B cell (primary cell): ENCODE measurements around the gene LRRIQ4. TPM values are rescaled to one million over a fixed set of nuclear protein-coding genes. Genes with fewer than 3 reads are reported as not detected.

ENCODE experiments used
- ATAC-seq: fragments of 200-7000 bp; cut with Tn5 transposase; one replicate; pipeline ENCODE4 v1.10.0; 2021; ENCODE audit warnings: low read depth, mild to moderate bottlenecking, moderate number of reproducible peaks, moderate library complexity
- CTCF ChIA-PET: fragments of 350-600 bp; sonication (Branson Sonifier 250); formaldehyde crosslinking; loops from one replicate; lab custom pipeline; 2021; ENCODE audit warnings: antibody characterized with exemption, inconsistent platforms; lab: Charles Lee
- POLR2A ChIA-PET: fragments of 350-600 bp; sonication (Branson Sonifier 250); formaldehyde crosslinking; loops from one replicate; lab custom pipeline; 2021; ENCODE audit warnings: antibody characterized with exemption; lab: Charles Lee
- DNase-seq: peaks from one replicate; pipeline ENCODE4 v3.0.0; 2013
- H2AFZ ChIP-seq: 2 replicates; pipeline ENCODE4 v1.6.1; 2012; ENCODE audit warnings: mild to moderate bottlenecking, low read depth, low read length; ENCODE audit not compliant: insufficient read depth, poor library complexity, severe bottlenecking
- H3K27ac ChIP-seq, 2 donors: 1 replicate in 1 of 2; 2 replicates in 1 of 2; pipeline ENCODE4 v1.5.1; 2012 to 2013; ENCODE audit warnings: low read length in 2 of 2, mild to moderate bottlenecking in 2 of 2, moderate library complexity in 1 of 2
- H3K27me3 ChIP-seq, 4 experiments: fragments of 200-600 bp in 1 of 4; sonication (generic) in 1 of 4; replicated peaks in 1 of 4; 1 replicate in 2 of 4; 2 replicates in 2 of 4; pipeline versions ENCODE4 v1.6.1 to v1.7.0; 2013 to 2016; ENCODE audit warnings: low read length in 3 of 4, mild to moderate bottlenecking in 2 of 4, mixed read lengths in 1 of 4, moderate library complexity in 1 of 4; ENCODE audit not compliant: insufficient read depth in 4 of 4, control insufficient read depth in 3 of 4; ENCODE audit errors: control extremely low read depth in 1 of 4
- H3K36me3 ChIP-seq, 2 experiments: replicated peaks in 1 of 2; 1 replicate in 1 of 2; 2 replicates in 1 of 2; pipeline versions ENCODE4 v1.6.1 to v1.7.1; 2013; ENCODE audit warnings: low read length in 1 of 2; ENCODE audit not compliant: insufficient read depth in 2 of 2, control insufficient read depth in 1 of 2; ENCODE audit errors: control extremely low read depth in 1 of 2, extremely low read depth in 1 of 2
- H3K4me1 ChIP-seq, 2 donors: fragments of 200-600 bp in 1 of 2; sonication (generic) in 1 of 2; 1 replicate in 1 of 2; 2 replicates in 1 of 2; pipeline versions ENCODE4 v1.5.1 to v1.6.1; 2013 to 2017; ENCODE audit warnings: low read length in 2 of 2; ENCODE audit not compliant: control insufficient read depth in 2 of 2, insufficient read depth in 2 of 2
- H3K4me2 ChIP-seq: replicated peaks from 2 replicates; pipeline ENCODE3; 2012; ENCODE audit warnings: mild to moderate bottlenecking, low read depth, low read length; ENCODE audit not compliant: poor library complexity, severe bottlenecking
- H3K4me3 ChIP-seq, 5 experiments: fragments of 200-600 bp in 1 of 5; sonication (generic) in 1 of 5; 1 replicate in 3 of 5; 2 replicates in 2 of 5; pipeline versions ENCODE4 v1.5.1 to v1.7.0; 2011 to 2016; ENCODE audit warnings: low read length in 4 of 5, mild to moderate bottlenecking in 4 of 5, low read depth in 2 of 5, control low read depth in 1 of 5, moderate library complexity in 1 of 5; ENCODE audit not compliant: insufficient read depth in 1 of 5; ENCODE audit errors: control extremely low read depth in 1 of 5, extremely low read depth in 1 of 5
- H3K79me2 ChIP-seq: fragments of 200-600 bp; sonication (generic); one replicate; pipeline ENCODE4 v1.6.0; 2016; ENCODE audit warnings: low read length; ENCODE audit not compliant: control insufficient read depth, insufficient read depth
- H3K9ac ChIP-seq: fragments of 200-600 bp; sonication (generic); 2 replicates; pipeline ENCODE4 v1.6.1; 2017; ENCODE audit warnings: mild to moderate bottlenecking, low read length, moderate library complexity
- H3K9me3 ChIP-seq, 3 donors: one replicate each; pipeline versions ENCODE4 v1.6.1 to v1.7.1; 2013; ENCODE audit warnings: low read length in 2 of 3; ENCODE audit not compliant: control insufficient read depth in 2 of 3, insufficient read depth in 1 of 3; ENCODE audit errors: control extremely low read depth in 1 of 3
- H4K20me1 ChIP-seq: 2 replicates; pipeline ENCODE4 v1.6.0; 2012; ENCODE audit warnings: mild to moderate bottlenecking, low read length; ENCODE audit not compliant: insufficient read depth, control insufficient read depth, poor library complexity, severe bottlenecking
- H3K27ac Mint-ChIP-seq: one replicate; pipeline ENCODE4 v1.8.0; 2021; ENCODE audit warnings: mixed read lengths
- H3K27me3 Mint-ChIP-seq: one replicate; pipeline ENCODE4 v1.8.0; 2021; ENCODE audit warnings: mixed read lengths
- H3K4me1 Mint-ChIP-seq: one replicate; pipeline ENCODE4 v1.8.0; 2021; ENCODE audit warnings: mixed read lengths
- H3K4me3 Mint-ChIP-seq: one replicate; pipeline ENCODE4 v1.8.0; 2021; ENCODE audit warnings: mixed read lengths
- H3K9me3 Mint-ChIP-seq: one replicate; pipeline ENCODE4 v1.8.0; 2022; ENCODE audit warnings: mixed read lengths; ENCODE audit not compliant: insufficient read depth
- CTCF ChIP-seq: fragments of 200-600 bp; IDR thresholded peaks from one replicate; pipeline ENCODE4 v1.8.0; 2022; ENCODE audit warnings: antibody characterized with exemption, mild to moderate bottlenecking
- EZH2 ChIP-seq: IDR thresholded peaks from 2 replicates; pipeline ENCODE4 v1.6.1; 2012; ENCODE audit warnings: borderline replicate concordance, low read depth, mild to moderate bottlenecking, moderate library complexity, low read length; ENCODE audit not compliant: insufficient read depth, poor library complexity, severe bottlenecking
- WGBS: methylation state at CpG from one replicate; pipeline ENCODE4 v1.1.5; 2013; ENCODE audit warnings: missing lambda C conversion rate; ENCODE audit not compliant: insufficient coverage; 5-methylcytosine and 5-hydroxymethylcytosine counted together
- intact Hi-C: fragments of 100-400 bp; cut with micrococcal nuclease; formaldehyde crosslinking; loops from one replicate; pipeline ENCODE4 v1.10.0; 2022
- polyA plus RNA-seq: library from polyadenylated mRNA; depleted of rRNA; stranded (reverse); fragments of >200 nt; gene quantifications from 2 replicates; pipeline ENCODE4 v1.2.3, GENCODE V29; 2012
- total RNA-seq, 2 donors: library from RNA; stranded (reverse); fragments of 120-200 nt in 1 of 2; gene quantifications; 1 replicate in 1 of 2; 2 replicates in 1 of 2; pipeline versions ENCODE4 v1.2.3 to v1.2.4, GENCODE V29; 2013 to 2022

LRRIQ4 gene
- total and polyA plus RNA-seq, 2 donors (not counting 1 experiment from before 2014, with no cell fraction given): 0.04 to 0.71 TPM

GRCh38 chr3:169886671-169887070, 74.0 kb downstream of the LRRIQ4 start:
- H3K36me3 ChIP-seq: no peaks in the 10 kb centered on the region
- Mint-ChIP-seq H3K4me3 (no peak overlapping the region), H3K9me3 (no peaks in the 10 kb centered on the region), H3K4me1 (peaks cover 10% of the 10 kb centered on the region), H3K27me3 (no peaks in the 10 kb centered on the region), H3K27ac (no peak overlapping the region)
- H3K4me1 ChIP-seq: peaks cover 0 to 3% of the 10 kb centered on the region in 2 donors
- CTCF ChIA-PET: no interaction called here
- H3K79me2 ChIP-seq: no peaks in the 10 kb centered on the region
- no peak overlapping the region for H3K27ac ChIP-seq
- POLR2A ChIA-PET: no interaction called here
- no peak overlapping the region for H3K9ac ChIP-seq
- no peaks in the 10 kb centered on the region for H4K20me1 ChIP-seq
- no peaks in the 10 kb centered on the region for H3K9me3 ChIP-seq
- no peak overlapping the region for H3K4me2 ChIP-seq
- 100% methylated on average over 3 of the region's 5 CpGs for WGBS
- intact Hi-C loops: no loop called here
- no peak overlapping the region for H3K4me3 ChIP-seq
- no peak overlapping the region for H2AFZ ChIP-seq
- H3K27me3 ChIP-seq: no peaks in the 10 kb centered on the region
- TF ChIP-seq EZH2: no peak
- TF ChIP-seq CTCF: no peak
- no peak for DNase-seq
- ATAC-seq: no peak

Other genes starting within 250 kb of the LRRIQ4 start
- 0.42 and 1.1 TPM in 2 replicates for gene MECOM, start 149.2 kb upstream of the LRRIQ4 start, total RNA-seq
- 0.03 TPM in 1 of 2 replicates, not detected in the other for gene MECOM, start 149.2 kb upstream of the LRRIQ4 start, polyA plus RNA-seq
- 10.6 and 12.5 TPM in 2 replicates for gene TERC, start 47.8 kb upstream of the LRRIQ4 start, total RNA-seq
- 1.3 and 1.5 TPM in 2 replicates for gene TERC, start 47.8 kb upstream of the LRRIQ4 start, polyA plus RNA-seq
- 0.15 and 0.37 TPM in 2 replicates for gene ACTRT3, start 43.3 kb upstream of the LRRIQ4 start, total RNA-seq
- 0.12 and 0.18 TPM in 2 replicates for gene ACTRT3, start 43.3 kb upstream of the LRRIQ4 start, polyA plus RNA-seq
- gene MYNN, start 39.5 kb upstream of the LRRIQ4 start, total RNA-seq: 24.0 and 25.5 TPM in 2 replicates
- 14.7 and 18.2 TPM in 2 replicates for gene MYNN, start 39.5 kb upstream of the LRRIQ4 start, polyA plus RNA-seq
- gene LRRC34, start within 50 bp of the LRRIQ4 start, total RNA-seq: 7.1 and 11.8 TPM in 2 replicates
- 2.5 and 3.5 TPM in 2 replicates for gene LRRC34, start within 50 bp of the LRRIQ4 start, polyA plus RNA-seq
- gene LRRC31, start 57.1 kb downstream of the LRRIQ4 start, total RNA-seq: not detected in 2 replicates
- not detected in 2 replicates for gene LRRC31, start 57.1 kb downstream of the LRRIQ4 start, polyA plus RNA-seq
- gene SAMD7, start 98.7 kb downstream of the LRRIQ4 start, total RNA-seq: 0.12 TPM in 1 of 2 replicates, not detected in the other
- not detected in 2 replicates for gene SAMD7, start 98.7 kb downstream of the LRRIQ4 start, polyA plus RNA-seq
- 166 and 176 TPM in 2 replicates for gene SEC62, start 153.9 kb downstream of the LRRIQ4 start, total RNA-seq
- gene SEC62, start 153.9 kb downstream of the LRRIQ4 start, polyA plus RNA-seq: 40.3 and 45.8 TPM in 2 replicates
- 17.5 and 17.7 TPM in 2 replicates for gene GPR160, start 225.1 kb downstream of the LRRIQ4 start, total RNA-seq
- gene GPR160, start 225.1 kb downstream of the LRRIQ4 start, polyA plus RNA-seq: 16.4 and 17.4 TPM in 2 replicates